GM04504 (cell line): ENCODE results near the gene LGMN.

Experiments
- DNase-seq: peaks from one replicate; pipeline ENCODE4 v3.0.0-alpha.2; 2012; ENCODE audit warnings: low read depth

LGMN gene

DNA sequence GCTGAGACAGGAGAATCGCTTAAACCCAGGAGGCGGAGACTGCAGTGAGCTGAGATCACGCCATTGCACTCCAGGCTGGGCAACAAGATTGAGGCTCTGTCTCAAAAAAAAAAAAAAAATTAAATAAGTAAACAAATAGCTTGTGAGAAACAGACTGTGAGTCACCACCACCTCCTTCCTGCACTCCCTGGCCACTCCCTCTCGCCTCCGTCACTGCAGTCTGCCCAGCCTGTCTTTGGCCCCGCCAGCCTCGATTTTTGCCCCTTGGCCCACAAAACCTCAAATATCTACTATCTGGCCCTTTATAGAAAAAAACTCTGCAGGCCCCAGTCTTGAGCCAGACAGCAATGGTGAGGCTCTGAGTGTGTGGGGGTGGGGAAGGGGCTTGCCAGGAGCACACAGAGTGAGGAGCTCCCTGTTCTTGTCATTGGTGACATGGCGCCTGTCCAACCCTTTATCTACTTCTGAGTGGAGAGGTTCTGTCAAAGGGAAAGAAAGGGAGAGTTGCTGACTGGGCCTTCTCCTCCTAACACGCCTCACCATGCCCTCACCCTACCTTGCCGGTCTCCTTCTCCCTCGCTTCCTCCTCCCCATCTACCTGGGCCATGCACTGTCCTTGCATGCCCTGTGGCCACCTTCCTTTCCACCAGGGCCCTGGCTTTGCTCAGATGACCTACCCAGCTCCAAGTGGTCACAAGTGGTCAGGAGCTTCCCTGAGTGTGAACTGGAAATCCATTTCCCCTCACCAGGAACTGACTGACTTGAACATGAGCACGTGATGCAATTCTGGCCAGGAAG, 22.1 kb downstream of the LGMN start:
- peak; percentile 18 for DNase-seq

DNA sequence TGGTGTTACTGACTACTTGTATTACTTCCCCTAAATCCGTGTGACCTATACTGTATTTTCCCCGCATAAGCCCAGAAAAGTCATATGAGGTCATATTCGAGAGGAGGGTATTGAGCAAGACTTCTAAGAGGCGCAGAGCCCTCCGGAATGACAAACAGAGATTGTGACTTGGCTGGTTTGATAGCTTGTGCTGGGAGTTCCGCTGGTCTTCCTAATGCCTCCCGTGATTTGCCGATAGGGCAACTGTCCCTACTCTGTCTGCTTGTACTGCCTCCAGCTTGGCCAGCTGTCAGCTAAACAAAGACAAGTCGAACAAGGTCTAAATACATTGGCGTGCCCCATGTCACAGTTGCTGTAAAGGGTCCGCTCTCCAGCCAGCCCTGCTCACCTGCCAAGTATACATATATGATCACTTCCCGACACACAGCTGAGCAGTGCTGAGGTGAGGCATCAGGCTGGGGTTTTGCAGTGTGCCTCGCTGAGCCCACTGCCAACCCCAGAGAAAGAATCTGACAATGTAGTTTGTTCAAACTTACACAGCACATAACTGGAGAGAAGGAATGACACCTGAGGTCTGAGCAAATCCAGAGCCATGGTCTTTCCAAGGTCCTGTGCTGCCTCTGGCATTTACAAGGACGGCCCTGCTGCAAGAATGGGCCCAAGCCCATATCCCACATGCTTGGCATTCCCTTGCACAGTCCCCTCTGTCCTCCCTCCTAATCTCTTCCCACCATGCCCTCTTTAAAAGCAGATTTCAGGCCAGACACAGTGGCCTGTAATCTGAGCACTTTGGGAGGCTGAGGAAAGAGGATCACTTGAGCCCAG, 23.7 kb downstream of the LGMN start:
- no peak for DNase-seq

DNA sequence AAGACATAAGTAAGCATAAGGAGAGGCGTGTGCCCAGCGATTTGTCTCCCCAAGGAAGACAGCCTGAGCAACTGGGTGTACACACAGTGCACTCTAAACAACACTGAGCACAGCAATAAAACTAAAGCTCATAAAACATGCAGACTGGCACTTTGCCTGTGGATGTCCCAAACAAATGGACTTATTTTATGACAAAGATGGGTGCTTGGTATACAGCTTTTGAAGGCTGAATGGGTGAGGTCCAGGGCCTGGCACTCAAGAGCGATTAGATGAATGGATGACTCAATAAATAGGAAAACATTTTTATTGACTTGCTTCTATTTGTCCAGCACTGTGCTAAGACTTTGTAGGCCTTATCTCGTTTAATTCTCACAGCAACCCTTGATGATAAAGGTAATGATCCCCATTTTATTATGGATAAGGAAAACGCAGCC, 28.5 kb downstream of the LGMN start:
- peak; percentile 25 for DNase-seq

DNA sequence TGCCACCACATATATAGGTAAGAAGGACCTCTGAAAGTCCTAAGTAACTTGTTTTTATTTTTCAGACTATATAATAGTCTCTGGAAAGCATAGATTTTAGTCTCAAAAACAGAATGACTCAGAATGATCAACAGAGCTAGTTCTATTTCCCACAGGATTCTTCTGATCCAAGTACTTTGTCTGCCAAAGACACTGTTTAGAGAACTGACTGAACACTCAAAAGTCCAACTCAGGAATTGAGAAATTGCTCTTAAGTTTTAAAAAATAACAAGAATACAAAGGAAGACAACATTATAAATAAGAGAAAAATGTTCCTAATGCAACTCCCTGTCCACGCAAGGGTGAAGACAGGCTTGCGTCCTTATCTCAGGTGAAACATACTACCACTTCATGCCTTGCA, 29.0 kb downstream of the LGMN start:
- no peak for DNase-seq

- DNase-seq = no peak
Observed at GRCh38 chr14:92718664-92719063, 29.8 kb downstream of the LGMN start.

- no peak for DNase-seq
Observed at GRCh38 chr14:92717571-92718042, 30.8 kb downstream of the LGMN start.

GRCh38 chr14:92716131-92716530, 32.3 kb downstream of the LGMN start:
- DNase-seq = no peak

DNA sequence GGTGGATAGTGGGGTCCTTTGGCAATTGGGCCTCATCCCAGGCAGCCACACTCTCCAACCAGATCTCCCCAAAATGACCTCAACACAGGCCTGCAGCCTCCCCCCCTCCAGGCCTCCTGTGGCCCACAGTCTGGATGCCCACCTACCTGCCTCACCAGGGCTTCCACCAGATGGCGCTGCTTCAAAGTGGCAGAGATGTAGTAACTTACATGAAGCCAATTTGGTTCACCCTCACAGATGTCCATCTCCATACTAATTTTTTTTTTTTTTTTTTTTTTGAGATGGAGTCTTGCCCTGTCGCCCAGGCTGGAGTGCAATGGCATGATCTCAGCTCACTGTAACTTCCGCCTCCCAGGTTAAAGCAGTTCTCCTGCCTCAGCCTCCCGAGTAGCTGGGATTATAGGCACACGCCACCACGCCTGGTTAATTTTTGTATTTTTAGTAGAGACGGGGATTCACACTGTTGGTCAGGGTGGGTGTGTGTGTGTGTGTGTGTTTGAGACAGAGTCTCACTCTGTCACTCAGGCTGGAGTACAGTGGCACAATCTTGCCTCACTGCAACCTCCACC, 33.6 kb downstream of the LGMN start:
- peak; percentile 35 for DNase-seq

GRCh38 chr14:92712654-92713051, 35.8 kb downstream of the LGMN start:
- DNase-seq = no peak

GRCh38 chr14:92711976-92712653, 36.3 kb downstream of the LGMN start:
- DNase-seq = no peak

DNA sequence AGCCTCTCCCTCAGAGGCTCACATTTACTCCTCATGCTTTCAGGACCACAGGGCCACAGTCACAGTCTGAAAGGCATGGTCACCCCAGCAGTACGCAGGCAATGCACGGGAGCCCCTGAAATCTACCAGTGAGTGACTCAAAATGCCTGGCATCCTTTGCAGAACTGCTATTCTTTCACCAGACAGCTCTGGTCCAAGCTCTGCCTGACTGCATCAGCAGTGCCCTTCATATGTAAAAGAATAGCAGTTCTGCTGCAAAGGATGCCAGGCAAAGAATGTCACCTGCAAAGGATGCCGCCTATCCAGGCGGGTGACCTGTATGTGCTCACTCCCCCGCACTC, 38.5 kb downstream of the LGMN start:
- DNase-seq = no peak

- no peak for DNase-seq
Observed at GRCh38 chr14:92709340-92710000, 39.0 kb downstream of the LGMN start.

DNA sequence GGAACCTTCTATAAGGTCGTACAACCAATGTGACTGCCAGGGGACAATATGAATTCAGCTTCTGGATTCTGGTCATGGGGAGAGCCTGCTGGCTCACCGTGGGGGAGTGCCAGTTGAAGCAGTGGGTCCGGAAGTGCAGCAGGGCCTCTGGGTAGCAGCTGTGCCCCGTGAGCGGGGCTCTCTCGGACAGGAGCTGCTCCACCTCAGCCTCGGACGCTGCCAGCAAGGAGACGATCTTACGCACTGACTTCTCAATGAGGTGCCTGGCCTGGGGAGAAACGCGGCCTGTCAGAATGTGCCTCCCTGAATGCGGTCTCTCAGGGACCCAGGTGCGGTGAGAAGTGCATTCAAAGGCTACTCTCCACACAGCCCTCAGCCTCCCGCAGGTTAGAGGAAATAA, 42.0 kb downstream of the LGMN start:
- no peak for DNase-seq

DNA sequence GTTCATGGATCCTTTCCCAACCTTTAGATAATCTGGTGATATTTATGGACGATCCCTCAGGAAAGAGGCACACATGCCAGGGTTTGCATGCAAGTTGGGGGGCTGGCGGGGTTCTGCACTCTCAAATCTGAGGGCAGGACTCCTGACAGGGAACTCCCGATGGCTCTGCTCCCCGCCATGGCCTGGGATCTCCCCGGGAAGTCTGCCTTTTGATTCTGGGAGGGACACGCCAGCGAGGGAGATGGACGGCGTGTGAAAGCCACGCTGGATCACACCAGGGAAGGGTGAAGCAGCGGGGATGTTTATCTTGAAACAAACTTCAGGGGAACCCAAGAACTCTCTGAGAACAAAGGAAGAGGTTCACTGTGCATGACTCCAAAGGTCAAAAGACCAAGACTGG, 43.6 kb downstream of the LGMN start:
- no peak for DNase-seq

GRCh38 chr14:92704036-92704804, 44.2 kb downstream of the LGMN start:
- DNase-seq = no peak

GRCh38 chr14:92703516-92703915, 44.9 kb downstream of the LGMN start:
- no peak for DNase-seq

DNA sequence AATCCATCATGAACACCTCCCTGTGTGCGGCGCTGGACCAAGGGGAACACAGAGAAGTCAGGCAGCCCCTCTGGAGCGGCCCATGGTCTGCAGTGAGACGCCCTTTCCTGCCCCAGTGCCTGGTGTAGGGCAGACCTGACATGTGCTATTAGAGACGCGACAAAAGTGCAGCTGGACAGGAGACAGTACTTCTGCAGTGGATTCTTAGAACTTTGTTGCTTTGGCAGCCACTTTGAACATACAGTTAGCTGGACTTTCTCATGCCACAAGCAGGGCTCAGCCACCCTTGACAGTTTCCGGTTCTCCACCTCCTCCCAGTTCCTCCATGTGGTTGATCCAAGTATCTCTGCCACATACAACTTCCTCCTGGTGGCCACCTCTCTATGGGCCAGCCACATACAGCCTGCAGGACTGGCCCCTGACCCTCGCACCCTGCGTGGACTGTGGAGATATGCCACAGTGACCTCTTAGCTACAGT, 45.9 kb downstream of the LGMN start:
- DNase-seq = no peak

GRCh38 chr14:92701826-92702225, 46.6 kb downstream of the LGMN start:
- DNase-seq = no peak

GRCh38 chr14:92698393-92698792, 50.0 kb downstream of the LGMN start:
- DNase-seq = no peak

DNA sequence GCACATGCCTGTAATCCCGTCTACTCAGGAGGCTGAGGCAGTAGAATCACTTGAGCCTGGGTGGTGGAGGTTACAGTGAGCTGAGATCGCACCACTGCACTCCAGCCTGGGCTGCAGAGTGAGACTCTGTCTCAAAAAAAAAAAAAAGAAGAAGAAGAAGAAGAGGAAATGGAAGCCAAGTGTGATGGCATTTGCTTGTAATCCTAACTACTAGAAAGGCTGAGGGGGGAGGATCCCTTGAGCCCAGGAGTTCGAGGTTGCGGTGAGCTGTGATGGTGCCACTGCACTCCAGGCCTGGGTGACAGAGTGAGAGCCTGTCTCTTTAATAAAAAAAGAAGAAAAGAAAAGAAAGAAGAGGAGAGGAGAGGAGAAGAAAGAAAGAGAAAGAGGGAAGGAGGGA, 52.1 kb downstream of the LGMN start:
- no peak for DNase-seq

DNA sequence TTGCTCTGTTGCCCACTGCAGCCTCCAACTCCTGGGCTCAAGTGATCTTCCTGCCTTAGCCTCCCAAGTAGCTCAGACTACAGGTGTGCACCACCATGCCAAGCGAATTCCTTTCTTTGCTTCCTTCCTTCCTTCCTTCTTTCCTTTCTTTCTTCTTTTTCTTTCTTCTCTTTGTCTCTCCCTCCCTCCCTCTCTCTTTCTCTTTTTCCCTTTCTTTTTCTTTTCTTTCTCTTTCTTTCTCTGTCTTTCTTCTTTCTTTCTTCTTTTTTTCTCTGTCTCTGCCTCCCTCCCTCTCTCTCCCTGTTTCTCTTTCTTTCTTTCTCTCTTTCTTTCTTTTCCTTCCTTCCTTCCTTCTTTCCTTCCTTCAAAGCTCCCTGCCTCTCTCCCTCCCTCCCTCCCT, 52.9 kb downstream of the LGMN start:
- no peak for DNase-seq
